Mucosa of rectum (tissue), 2 donors: ENCODE measurements around the gene GMEB1.
"Not testable (repeated sequence)": the region's sequence is repeated elsewhere in the genome, so short reads cannot be mapped to it uniquely, and the experiment has no call there.

Source experiments
- H3K27ac ChIP-seq, 2 donors: one replicate each; pipeline ENCODE4 v1.7.0; 2013; ENCODE audit warnings: inconsistent platforms in 2 of 2, low read depth in 2 of 2, low read length in 2 of 2
- H3K27me3 ChIP-seq, 2 donors: one replicate each; pipeline ENCODE4 v1.7.0; 2013; ENCODE audit warnings: low read length in 2 of 2; ENCODE audit not compliant: control insufficient read depth in 2 of 2, insufficient read depth in 2 of 2
- H3K36me3 ChIP-seq, 2 donors: one replicate each; pipeline ENCODE4 v1.7.0; 2013; ENCODE audit warnings: low read length in 2 of 2; ENCODE audit not compliant: control insufficient read depth in 2 of 2, insufficient read depth in 2 of 2
- H3K4me1 ChIP-seq, 2 donors: one replicate each; pipeline ENCODE4 v1.7.0; 2013; ENCODE audit warnings: low read length in 2 of 2, mild to moderate bottlenecking in 1 of 2; ENCODE audit not compliant: control insufficient read depth in 2 of 2, insufficient read depth in 2 of 2
- H3K4me3 ChIP-seq, 2 donors: one replicate each; pipeline ENCODE4 v1.7.0; 2013; ENCODE audit warnings: low read length in 2 of 2
- H3K9ac ChIP-seq, 2 donors: one replicate each; pipeline ENCODE4 v1.7.0; 2013; ENCODE audit warnings: low read length in 2 of 2, low read depth in 1 of 2, mild to moderate bottlenecking in 1 of 2
- H3K9me3 ChIP-seq, 2 donors: one replicate each; pipeline ENCODE4 v1.7.0; 2013; ENCODE audit warnings: low read length in 2 of 2; ENCODE audit not compliant: control insufficient read depth in 2 of 2
- donor health status: healthy.
- donor health status: Normal muscosa, but diverticular disease.

Gene GMEB1

GRCh38 chr1:28648008-28648473 lies 20.5 kb upstream of the GMEB1 start:
- H3K27ac ChIP-seq = peak overlapping the region; percentile 97 to 98
- peaks cover 24% of the 10 kb centered on the region in 2 donors for H3K4me1 ChIP-seq
- H3K9me3 ChIP-seq = no peaks in the 10 kb centered on the region
- H3K27me3 ChIP-seq = no peaks in the 10 kb centered on the region
- H3K9ac ChIP-seq = peak overlapping the region; percentile 85 to 97
- H3K4me3 ChIP-seq = peak overlapping the region; percentile 78 to 88
- no peaks in the 10 kb centered on the region for H3K36me3 ChIP-seq

GRCh38 chr1:28648474-28649198 lies 19.9 kb upstream of the GMEB1 start, which contains the start of gene RNU11:
Gene RNU11, plus strand, starts transcription at chr1:28648600.
- Histone ChIP-seq H3K4me3 (peak within 1 kb of the TSS; percentile 78 to 88), H3K9me3 (no peaks in the 10 kb centered on the region), H3K4me1 (peaks cover 19 to 24% of the 10 kb centered on the region in 2 donors)

GRCh38 chr1:28653063-28653462 lies 15.5 kb upstream of the GMEB1 start:
- not testable (repeated sequence) for H3K9ac ChIP-seq, H3K27me3 ChIP-seq, H3K9me3 ChIP-seq, H3K27ac ChIP-seq, H3K4me3 ChIP-seq, H3K4me1 ChIP-seq, H3K36me3 ChIP-seq

More at GRCh38 chr1:28648474-28649198, 19.9 kb upstream of the GMEB1 start, which contains the start of gene RNU11:
- Histone ChIP-seq H3K9ac (peak within 1 kb of the TSS; percentile 85 to 97), H3K27ac (peak within 1 kb of the TSS; percentile 97 to 98), H3K36me3 (no peaks in the 10 kb centered on the region), H3K27me3 (no peaks in the 10 kb centered on the region)

- H3K4me3 ChIP-seq, H3K27ac ChIP-seq, H3K36me3 ChIP-seq, H3K4me1 ChIP-seq, H3K27me3 ChIP-seq, H3K9ac ChIP-seq, H3K9me3 ChIP-seq: not testable (repeated sequence)
These were observed 14.7 kb upstream of the GMEB1 start for GRCh38 chr1:28653870-28654269.

GRCh38 chr1:28655448-28656311 lies 12.9 kb upstream of the GMEB1 start:
- H3K4me3 ChIP-seq, H3K27me3 ChIP-seq, H3K36me3 ChIP-seq, H3K9me3 ChIP-seq, H3K9ac ChIP-seq, H3K4me1 ChIP-seq: not testable (repeated sequence)
- peak overlapping the region; percentile 43 to 51 for H3K27ac ChIP-seq

GRCh38 chr1:28656335-28656734 lies 12.2 kb upstream of the GMEB1 start:
- Histone ChIP-seq H3K4me3 (no peak overlapping the region), H3K27ac (peak overlapping the region in 1 of 2 donors; percentile 37), H3K36me3 (no peaks in the 10 kb centered on the region), H3K9ac (no peak overlapping the region), H3K9me3 (no peaks in the 10 kb centered on the region), H3K27me3 (no peaks in the 10 kb centered on the region), H3K4me1 (peaks cover 0 to 5% of the 10 kb centered on the region in 2 donors)

GRCh38 chr1:28663871-28664470 lies 4.6 kb upstream of the GMEB1 start:
- Histone ChIP-seq H3K9me3 (no peaks in the 10 kb centered on the region), H3K4me1 (peaks cover 5 to 6% of the 10 kb centered on the region in 2 donors), H3K4me3 (no peak overlapping the region), H3K27ac (no peak overlapping the region), H3K9ac (no peak overlapping the region), H3K36me3 (no peaks in the 10 kb centered on the region), H3K27me3 (no peaks in the 10 kb centered on the region)

GRCh38 chr1:28666806-28667205 lies 1.8 kb upstream of the GMEB1 start:
- no peaks in the 10 kb centered on the region for H3K36me3 ChIP-seq
- no peaks in the 10 kb centered on the region for H3K9me3 ChIP-seq
- H3K27ac ChIP-seq = no peak overlapping the region
- no peak overlapping the region for H3K9ac ChIP-seq
- peaks cover 9 to 11% of the 10 kb centered on the region in 2 donors for H3K4me1 ChIP-seq
- no peak overlapping the region for H3K4me3 ChIP-seq
- H3K27me3 ChIP-seq = no peaks in the 10 kb centered on the region

GRCh38 chr1:28668956-28669723 lies 556 bp downstream of the GMEB1 start:
- Histone ChIP-seq H3K27me3 (no peaks in the 10 kb centered on the region), H3K4me3 (peak overlapping the region; percentile 63 to 90), H3K4me1 (peaks cover 9 to 11% of the 10 kb centered on the region in 2 donors), H3K27ac (peak overlapping the region; percentile 93 to 96), H3K9ac (peak overlapping the region; percentile 96 to 97), H3K9me3 (no peaks in the 10 kb centered on the region), H3K36me3 (no peaks in the 10 kb centered on the region)
